Left lung (tissue), 10 donors: ENCODE data around the gene ABCD1. TPM values are rescaled to one million over a fixed set of nuclear protein-coding genes. Genes with fewer than 3 reads are reported as not detected.
"Not testable (repeated sequence)": the region's sequence is repeated elsewhere in the genome, so short reads cannot be mapped to it uniquely, and the experiment has no call there.

ENCODE experiments used
- ATAC-seq: fragments of 200-7000 bp; cut with Tn5 transposase; one replicate; pipeline ENCODE4 v1.9.1; 2020; ENCODE audit warnings: moderate library complexity
- DNase-seq, 4 donors: peaks; one replicate each; pipeline ENCODE4 v3.0.0-alpha.2; 2013 to 2020
- H3K27ac ChIP-seq, 2 donors: fragments of 200-600 bp; sonication (generic) in 1 of 2; one replicate each; pipeline versions ENCODE4 v1.5.0 to v1.8.0; 2020 to 2021
- H3K27me3 ChIP-seq, 2 donors: fragments of 200-600 bp; sonication (generic) in 1 of 2; one replicate each; pipeline versions ENCODE4 v1.5.0 to v1.8.0; 2020 to 2021
- H3K36me3 ChIP-seq, 2 donors: fragments of 200-600 bp; sonication (generic) in 1 of 2; one replicate each; pipeline versions ENCODE4 v1.5.0 to v1.8.0; 2020 to 2021
- H3K4me1 ChIP-seq, 2 donors: fragments of 200-600 bp; one replicate each; pipeline ENCODE4 v1.8.0; 2021
- H3K4me3 ChIP-seq, 2 donors: fragments of 200-600 bp; sonication (generic) in 1 of 2; one replicate each; pipeline versions ENCODE4 v1.5.0 to v1.8.0; 2020 to 2021; ENCODE audit warnings: mild to moderate bottlenecking in 1 of 2
- H3K9me3 ChIP-seq, 2 donors: fragments of 200-600 bp; sonication (generic) in 1 of 2; one replicate each; pipeline versions ENCODE4 v1.5.0 to v1.8.0; 2020 to 2021
- intact Hi-C, 2 donors: fragments of 100-400 bp; cut with DNase I; formaldehyde crosslinking; loops; one replicate each; pipeline versions ENCODE4 v1.11.2 to v1.14.2; 2022
- polyA plus RNA-seq, 6 donors: library from polyadenylated mRNA; unstranded; fragments of 120-200 nt; gene quantifications; one replicate each; pipeline ENCODE4 v1.2.1, GENCODE V29; 2013; ENCODE audit not compliant: insufficient read length in 6 of 6
- total RNA-seq, 2 donors: library from RNA; stranded (reverse); fragmentation: NEBNext Ultra II Directional; extraction: Animal tissue kit (Norgen Biotek cat#: 25700); gene quantifications; one replicate each; pipeline ENCODE4 v1.2.1, GENCODE V29; 2021
- TF ChIP-seq, protein P1 (sequence below), 2 donors: fragments of 200-600 bp; sonication (generic) in 1 of 2; IDR thresholded peaks; one replicate each; pipeline versions ENCODE4 v1.5.0 to v1.8.0; 2021; ENCODE audit warnings: antibody characterized with exemption in 2 of 2
- donor health status: DM: no; HTN: yes; CAD: no.
- donor health status: DM: no; HTN: no; CAD: no.

Gene ABCD1
- total and polyA plus RNA-seq, 8 donors = 6.5 to 18.5 (median 10.0) TPM

DNA sequence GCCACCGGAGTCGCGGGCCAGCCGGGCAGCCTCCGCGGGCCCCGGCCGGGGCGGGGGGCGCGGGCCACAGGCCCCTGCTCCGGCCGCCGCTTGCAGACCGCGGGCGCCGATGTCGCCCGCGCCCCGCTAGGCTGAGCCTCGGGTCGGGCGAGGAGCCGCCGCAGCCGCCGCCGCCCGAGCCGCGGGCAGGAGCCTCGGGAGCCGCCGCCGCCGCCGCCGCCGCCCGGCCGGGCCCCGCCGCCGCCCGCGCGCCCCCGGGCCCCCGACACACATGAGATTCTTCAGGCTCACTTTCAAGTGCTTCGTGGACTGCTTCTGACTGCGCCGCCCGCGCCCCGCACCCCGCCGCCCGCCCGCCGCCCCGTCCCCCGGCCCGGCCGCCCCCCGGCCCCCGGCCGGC lies 36.6 kb upstream of the ABCD1 start:
- no peak overlapping the region for H3K27ac ChIP-seq
- intact Hi-C loops = no loop called here
- no peak for DNase-seq
- ATAC-seq = no peak
- TF ChIP-seq, protein P1, sequence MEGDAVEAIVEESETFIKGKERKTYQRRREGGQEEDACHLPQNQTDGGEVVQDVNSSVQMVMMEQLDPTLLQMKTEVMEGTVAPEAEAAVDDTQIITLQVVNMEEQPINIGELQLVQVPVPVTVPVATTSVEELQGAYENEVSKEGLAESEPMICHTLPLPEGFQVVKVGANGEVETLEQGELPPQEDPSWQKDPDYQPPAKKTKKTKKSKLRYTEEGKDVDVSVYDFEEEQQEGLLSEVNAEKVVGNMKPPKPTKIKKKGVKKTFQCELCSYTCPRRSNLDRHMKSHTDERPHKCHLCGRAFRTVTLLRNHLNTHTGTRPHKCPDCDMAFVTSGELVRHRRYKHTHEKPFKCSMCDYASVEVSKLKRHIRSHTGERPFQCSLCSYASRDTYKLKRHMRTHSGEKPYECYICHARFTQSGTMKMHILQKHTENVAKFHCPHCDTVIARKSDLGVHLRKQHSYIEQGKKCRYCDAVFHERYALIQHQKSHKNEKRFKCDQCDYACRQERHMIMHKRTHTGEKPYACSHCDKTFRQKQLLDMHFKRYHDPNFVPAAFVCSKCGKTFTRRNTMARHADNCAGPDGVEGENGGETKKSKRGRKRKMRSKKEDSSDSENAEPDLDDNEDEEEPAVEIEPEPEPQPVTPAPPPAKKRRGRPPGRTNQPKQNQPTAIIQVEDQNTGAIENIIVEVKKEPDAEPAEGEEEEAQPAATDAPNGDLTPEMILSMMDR (IDR thresholded peaks at IDR 0.05) = no peak
- H3K4me1 ChIP-seq = no peaks in the 10 kb centered on the region
- no peaks in the 10 kb centered on the region for H3K9me3 ChIP-seq
- H3K36me3 ChIP-seq = no peaks in the 10 kb centered on the region
- no peak overlapping the region for H3K4me3 ChIP-seq
- H3K27me3 ChIP-seq = peaks cover 0 to 56% of the 10 kb centered on the region in 2 donors

DNA sequence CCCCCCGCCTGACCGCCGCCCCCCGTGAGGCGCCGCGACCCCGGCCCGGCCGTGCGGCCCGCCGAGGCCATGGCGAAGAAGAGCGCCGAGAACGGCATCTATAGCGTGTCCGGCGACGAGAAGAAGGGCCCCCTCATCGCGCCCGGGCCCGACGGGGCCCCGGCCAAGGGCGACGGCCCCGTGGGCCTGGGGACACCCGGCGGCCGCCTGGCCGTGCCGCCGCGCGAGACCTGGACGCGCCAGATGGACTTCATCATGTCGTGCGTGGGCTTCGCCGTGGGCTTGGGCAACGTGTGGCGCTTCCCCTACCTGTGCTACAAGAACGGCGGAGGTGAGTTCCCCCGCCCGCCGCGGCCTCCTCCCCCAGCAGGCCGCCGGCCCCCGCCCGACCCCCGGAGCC lies 36.1 kb upstream of the ABCD1 start:
- DNase-seq (no peak), ATAC-seq (no peak)
- Histone ChIP-seq H3K9me3 (no peaks in the 10 kb centered on the region), H3K4me3 (peak overlapping the region in 1 of 2 donors; percentile 25), H3K27ac (no peak overlapping the region), H3K4me1 (no peaks in the 10 kb centered on the region), H3K27me3 (peaks cover 0 to 56% of the 10 kb centered on the region in 2 donors), H3K36me3 (no peaks in the 10 kb centered on the region)
- TF ChIP-seq, protein P1 (IDR thresholded peaks at IDR 0.05) = no peak
- intact Hi-C loops = no loop called here

DNA sequence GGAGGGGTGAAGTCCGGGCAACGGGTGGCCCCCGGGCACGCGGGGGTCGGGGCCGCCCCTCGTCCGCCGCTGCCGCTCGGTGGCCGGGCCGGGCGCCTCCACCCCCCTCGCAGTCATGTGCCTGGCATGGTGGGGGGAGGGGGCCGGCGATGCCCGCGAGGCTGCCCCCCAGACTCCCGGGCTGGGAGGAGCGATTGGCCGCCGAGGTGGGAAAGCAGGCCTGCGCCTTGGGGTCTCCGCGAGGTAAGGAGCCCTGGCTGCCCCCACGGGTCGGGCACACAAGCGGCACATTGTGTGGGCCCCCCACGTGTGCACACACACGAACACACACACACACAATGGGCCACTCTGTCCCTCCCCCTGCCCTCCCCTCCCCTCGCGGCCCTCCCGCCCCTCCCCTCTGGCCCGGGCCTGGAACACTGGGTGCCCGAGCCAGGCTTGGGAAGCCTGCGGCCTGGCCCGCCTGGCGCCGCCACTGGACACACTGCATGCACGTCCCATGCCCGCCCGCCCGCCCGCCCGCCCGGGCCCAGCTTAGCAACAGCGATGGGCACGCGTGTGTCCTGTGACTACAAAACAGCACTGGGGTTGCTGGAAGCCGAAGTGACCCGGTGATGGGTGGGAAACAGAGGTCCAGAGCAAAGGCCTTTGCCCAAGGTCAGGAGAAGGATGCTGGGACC lies 35.6 kb upstream of the ABCD1 start:
- TF ChIP-seq, protein P1 (IDR thresholded peaks at IDR 0.05) = no peak
- no peak for ATAC-seq
- H3K27ac ChIP-seq = no peak overlapping the region
- no peaks in the 10 kb centered on the region for H3K4me1 ChIP-seq
- H3K4me3 ChIP-seq = peak overlapping the region in 1 of 2 donors; percentile 25
- H3K27me3 ChIP-seq = peaks cover 0 to 55% of the 10 kb centered on the region in 2 donors
- intact Hi-C loops = no loop called here
- no peaks in the 10 kb centered on the region for H3K9me3 ChIP-seq
- DNase-seq = no peak
- no peaks in the 10 kb centered on the region for H3K36me3 ChIP-seq

GRCh38 chrX:153689654-153690465 lies 34.8 kb upstream of the ABCD1 start:
- no peak overlapping the region for H3K4me3 ChIP-seq

GRCh38 chrX:153690466-153690865 lies 34.2 kb upstream of the ABCD1 start:
- TF ChIP-seq, protein P1 (IDR thresholded peaks at IDR 0.05) = no peak
- Histone ChIP-seq H3K36me3 (no peaks in the 10 kb centered on the region), H3K9me3 (no peaks in the 10 kb centered on the region), H3K27me3 (peaks cover 0 to 42% of the 10 kb centered on the region in 2 donors), H3K27ac (no peak overlapping the region), H3K4me3 (no peak overlapping the region), H3K4me1 (no peaks in the 10 kb centered on the region)
- peak in 1 of 4 donors; percentile 35 for DNase-seq
- intact Hi-C loops = no loop called here
- no peak for ATAC-seq

More at GRCh38 chrX:153689654-153690465, 34.8 kb upstream of the ABCD1 start:
- ATAC-seq (no peak), DNase-seq (no peak)
- Histone ChIP-seq H3K9me3 (no peaks in the 10 kb centered on the region), H3K4me1 (no peaks in the 10 kb centered on the region), H3K27me3 (peaks cover 0 to 48% of the 10 kb centered on the region in 2 donors), H3K27ac (no peak overlapping the region), H3K36me3 (no peaks in the 10 kb centered on the region)
- TF ChIP-seq, protein P1 (IDR thresholded peaks at IDR 0.05) = no peak
- intact Hi-C loops = no loop called here

- H3K27ac ChIP-seq, H3K9me3 ChIP-seq, ATAC-seq, H3K4me1 ChIP-seq, intact Hi-C loops, H3K36me3 ChIP-seq, H3K4me3 ChIP-seq: not testable (repeated sequence)
- DNase-seq = peak in 1 of 4 donors; percentile 46
- H3K27me3 ChIP-seq = peaks cover 0 to 34% of the 10 kb centered on the region in 2 donors
Observed at GRCh38 chrX:153691032-153691827, 33.4 kb upstream of the ABCD1 start.
